GM19328 (cell line): Measurements from ENCODE around the gene USP28.
"Not testable (repeated sequence)": the region's sequence is repeated elsewhere in the genome, so short reads cannot be mapped to it uniquely, and the experiment has no call there.

Experiments used
- ATAC-seq: cut with Tn5 transposase; IDR thresholded peaks from one replicate; pipeline ENCODE4 v1.9.1; 2021; ENCODE audit warnings: mild to moderate bottlenecking, moderate library complexity; ENCODE audit not compliant: unreplicated experiment

The USP28 gene

DNA sequence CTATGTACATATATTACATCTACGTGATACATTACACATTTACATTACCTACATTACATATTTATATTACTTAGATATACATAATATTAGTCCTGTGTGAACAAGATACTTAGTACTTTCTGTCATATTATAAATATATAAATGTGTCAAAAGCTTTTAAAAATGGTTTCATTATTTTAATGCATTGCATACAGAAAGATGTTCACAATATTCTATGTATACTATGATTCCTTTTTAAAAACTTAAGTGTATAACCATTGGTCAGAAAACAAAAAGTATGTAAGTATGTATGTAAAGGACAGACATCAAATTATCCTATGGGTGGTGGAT lies 101.2 kb downstream of the USP28 start:
- ATAC-seq: no peak

DNA sequence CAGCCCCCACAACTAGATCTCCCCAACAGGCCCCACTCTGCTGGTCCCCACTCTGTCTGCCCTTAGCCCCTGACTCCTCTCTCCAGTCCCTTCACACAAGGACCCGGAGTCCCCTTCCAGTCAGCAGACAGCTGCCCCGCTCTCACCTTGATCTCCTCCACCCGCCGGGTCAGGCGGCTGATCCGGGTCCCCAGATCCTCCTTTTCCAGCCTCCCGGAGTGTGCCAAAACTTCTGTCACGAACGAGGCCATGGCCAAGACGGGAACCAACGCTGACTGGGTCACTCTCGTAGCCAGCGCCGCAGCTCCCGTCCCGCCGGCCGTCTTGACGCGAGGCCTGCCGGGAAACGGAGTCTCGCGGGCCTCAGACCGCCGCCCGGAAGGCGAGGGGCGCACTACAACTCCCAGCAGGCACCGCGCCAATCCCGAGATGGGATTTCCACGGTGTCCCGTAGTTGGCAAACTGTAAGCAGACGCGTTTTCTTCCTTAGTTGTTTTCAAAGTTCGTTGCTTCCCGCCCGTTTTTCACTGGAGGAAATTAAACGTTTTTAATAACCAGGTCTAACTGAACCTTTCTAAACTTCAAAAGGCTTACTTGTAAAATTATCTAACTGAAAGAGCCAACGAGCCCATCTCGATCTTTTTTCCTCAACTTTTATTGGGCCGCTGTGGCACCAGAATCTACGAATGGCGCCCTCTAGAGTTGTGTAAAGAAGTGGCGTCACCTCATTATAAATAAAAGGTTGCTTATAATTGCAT lies 101.8 kb downstream of the USP28 start, which contains the start of gene ZW10:
Gene ZW10 (minus strand): TSS at position 277 of the 758 bp plus-strand sequence. CDS start 26 bp downstream, at position 251.
- ATAC-seq: peak; percentile 99

DNA sequence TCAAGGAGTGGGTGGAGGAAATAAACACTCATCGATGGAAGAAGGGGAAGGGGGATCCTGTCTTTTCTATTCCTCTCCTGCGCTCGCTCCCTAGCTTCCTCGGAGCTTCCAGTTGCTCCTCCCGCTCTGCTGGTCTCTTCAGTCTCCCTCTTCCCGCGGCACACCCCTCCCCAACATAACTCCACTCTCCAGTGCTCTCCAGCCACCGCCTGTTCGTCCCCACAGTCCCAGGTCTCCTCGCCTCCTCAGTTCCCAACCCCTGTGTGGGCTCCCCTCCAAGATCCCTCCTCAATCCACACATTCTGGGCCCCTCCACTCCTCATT lies 102.3 kb downstream of the USP28 start:
- no peak for ATAC-seq

DNA sequence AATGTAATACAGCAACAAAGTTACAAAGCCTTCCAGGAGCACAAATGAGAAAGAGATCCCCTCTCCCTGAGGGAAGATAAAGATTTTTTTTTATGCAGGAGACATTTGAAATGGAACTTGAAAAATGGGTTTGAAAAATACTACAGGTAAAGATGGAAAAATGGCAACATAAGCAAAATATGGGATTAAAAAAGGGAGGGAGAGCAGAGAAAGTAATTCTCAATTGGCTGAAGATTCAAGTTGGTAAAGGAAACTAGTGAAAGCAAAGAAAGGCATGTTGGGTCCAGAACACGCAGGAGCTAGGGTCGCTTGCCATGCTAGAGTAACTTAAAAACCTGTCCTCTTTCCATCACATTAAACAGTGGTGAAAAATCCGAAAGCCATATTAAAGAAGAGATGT lies 103.4 kb downstream of the USP28 start:
- no peak for ATAC-seq

DNA sequence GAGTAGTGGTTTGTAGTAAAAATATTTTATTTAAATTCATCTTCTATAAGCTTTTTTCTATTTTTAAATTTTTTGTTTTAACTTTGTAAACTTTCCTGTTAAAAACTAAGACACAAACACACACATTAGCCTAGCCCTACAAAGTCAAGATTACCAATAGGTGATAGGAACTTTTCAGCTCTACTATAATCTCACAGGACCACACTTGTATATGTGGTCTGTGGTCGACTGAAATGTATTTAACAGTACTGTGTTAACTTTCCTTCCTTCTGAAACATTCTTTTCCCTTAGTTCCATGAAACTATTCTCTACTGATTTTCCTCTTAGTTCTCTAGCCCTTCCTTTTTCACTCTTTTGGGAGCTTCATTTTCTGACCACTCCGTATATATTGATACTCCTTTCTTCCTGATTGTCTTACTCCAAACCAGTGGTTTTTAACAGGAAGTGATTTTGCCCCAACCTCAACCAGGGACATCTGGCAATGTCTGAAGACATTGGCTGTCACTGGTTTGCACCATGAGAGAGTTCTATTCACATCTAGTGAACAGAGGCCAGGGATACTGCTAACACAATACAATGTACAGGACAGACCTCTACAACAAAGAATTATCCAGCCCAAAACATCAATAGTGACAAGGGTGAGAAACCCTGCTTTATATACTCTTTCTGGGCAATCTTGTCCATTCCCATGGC lies 110.7 kb downstream of the USP28 start:
- no peak for ATAC-seq

DNA sequence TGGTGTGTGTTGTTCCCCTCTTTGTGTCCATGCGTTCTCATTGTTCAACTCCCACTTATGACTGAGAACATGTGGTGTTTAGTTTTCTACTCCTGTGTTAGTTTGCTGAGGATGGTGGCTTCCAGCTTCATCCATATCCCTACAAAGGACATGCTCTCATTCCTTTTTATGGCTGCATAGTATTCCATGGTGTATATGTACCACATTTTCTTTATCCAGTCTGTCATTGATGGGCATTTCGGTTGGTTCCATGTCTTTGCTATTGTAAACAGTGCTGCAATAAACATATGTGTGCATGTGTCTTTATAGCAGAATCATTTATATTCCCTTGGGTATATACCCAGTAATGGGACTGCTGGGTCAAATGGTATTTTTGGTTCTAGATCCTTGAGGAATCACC lies 112.3 kb downstream of the USP28 start:
- ATAC-seq: not testable (repeated sequence)

DNA sequence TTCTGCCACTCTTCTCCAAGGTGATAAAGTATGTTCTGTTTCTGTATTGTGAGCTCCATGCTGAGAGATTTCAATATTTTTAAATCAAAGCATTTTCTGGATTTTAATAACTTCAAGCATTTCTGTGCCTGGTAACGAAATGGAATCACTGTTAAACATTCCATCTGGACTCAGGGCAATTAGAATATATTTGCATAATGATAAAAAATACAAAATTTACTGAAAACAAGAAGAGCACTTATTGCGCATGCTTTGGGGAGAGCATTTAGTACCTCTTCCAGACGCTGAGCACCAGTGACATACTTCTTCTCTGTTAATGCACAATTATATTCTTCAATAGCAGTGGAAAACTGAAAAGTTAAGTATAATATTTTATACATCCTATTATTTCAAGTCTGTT lies 115.1 kb downstream of the USP28 start:
- no peak for ATAC-seq

DNA sequence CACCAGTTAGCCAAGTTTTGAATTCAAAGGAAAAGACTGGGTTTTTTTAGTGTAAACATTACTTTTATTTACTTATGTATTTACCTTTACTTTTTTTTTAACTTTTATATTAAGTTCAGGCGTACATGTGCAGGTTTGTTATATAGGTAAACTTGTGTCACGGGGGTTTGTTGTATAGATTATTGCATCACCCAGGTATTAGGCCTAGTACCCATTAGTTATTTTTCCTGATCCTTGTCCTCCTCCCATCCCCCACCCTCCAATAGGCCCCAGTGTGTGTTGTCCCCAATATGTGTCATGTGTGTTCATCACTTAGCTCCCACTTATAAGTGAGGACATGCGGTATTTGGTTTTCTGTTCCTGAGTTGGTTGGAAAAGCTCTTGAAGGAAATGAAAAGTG lies 122.4 kb downstream of the USP28 start:
- ATAC-seq: no peak
